GM21381 (cell line): ENCODE data around the gene ALDH2.
"Not testable (repeated sequence)": the region's sequence is repeated elsewhere in the genome, so short reads cannot be mapped to it uniquely, and the experiment has no call there.

Source experiments
- ATAC-seq: cut with Tn5 transposase; IDR thresholded peaks from one replicate; pipeline ENCODE4 v1.9.1; 2021; ENCODE audit warnings: mild to moderate bottlenecking, moderate library complexity; ENCODE audit not compliant: unreplicated experiment

ALDH2 gene

GRCh38 chr12:111758120-111758561 lies 8.6 kb upstream of the ALDH2 start:
- no peak for ATAC-seq

GRCh38 chr12:111759271-111759670 lies 7.5 kb upstream of the ALDH2 start:
- ATAC-seq = no peak

GRCh38 chr12:111759991-111760390 lies 6.7 kb upstream of the ALDH2 start:
- no peak for ATAC-seq

GRCh38 chr12:111761099-111761498 lies 5.6 kb upstream of the ALDH2 start:
- ATAC-seq = no peak

- ATAC-seq = no peak
These were observed 5.0 kb upstream of the ALDH2 start for GRCh38 chr12:111761706-111762105.

GRCh38 chr12:111763552-111763951 lies 3.2 kb upstream of the ALDH2 start:
- ATAC-seq = not testable (repeated sequence)

- ATAC-seq = peak; percentile 42
These were observed 2.5 kb upstream of the ALDH2 start for GRCh38 chr12:111764120-111764821.

- no peak for ATAC-seq
These were observed 827 bp downstream of the ALDH2 start for GRCh38 chr12:111767362-111768158.

- ATAC-seq = no peak
These were observed 1.6 kb downstream of the ALDH2 start for GRCh38 chr12:111768159-111768895.

- no peak for ATAC-seq
These were observed 2.9 kb downstream of the ALDH2 start for GRCh38 chr12:111769599-111769998.

GRCh38 chr12:111773801-111774551 lies 7.2 kb downstream of the ALDH2 start:
- ATAC-seq = peak; percentile 45

- no peak for ATAC-seq
These were observed 8.8 kb downstream of the ALDH2 start for GRCh38 chr12:111775205-111776193.

- no peak for ATAC-seq
These were observed 10.2 kb downstream of the ALDH2 start for GRCh38 chr12:111776836-111777344.

GRCh38 chr12:111777345-111778045 lies 10.8 kb downstream of the ALDH2 start:
- ATAC-seq = no peak

- ATAC-seq = no peak
These were observed 13.4 kb downstream of the ALDH2 start for GRCh38 chr12:111780166-111780565.

GRCh38 chr12:111780615-111781014 lies 13.9 kb downstream of the ALDH2 start:
- no peak for ATAC-seq

- ATAC-seq = no peak
These were observed 14.4 kb downstream of the ALDH2 start for GRCh38 chr12:111781085-111781658.

GRCh38 chr12:111783046-111783445 lies 16.3 kb downstream of the ALDH2 start:
- ATAC-seq = no peak
